Neuronal stem cell (in vitro differentiated cells): ENCODE data around the gene MVK.

Experiments used
- DNase-seq: peaks from one replicate; pipeline ENCODE4 v3.0.0-alpha.2; 2013; ENCODE audit warnings: low spot score
- H2AFZ ChIP-seq: one replicate; pipeline ENCODE4 v1.6.1; 2013; ENCODE audit warnings: mild to moderate bottlenecking, low read length, inconsistent platforms
- H2AK5ac ChIP-seq: 2 replicates; pipeline ENCODE4 v1.6.1; 2013; ENCODE audit warnings: low read depth, mild to moderate bottlenecking, inconsistent platforms, low read length, moderate library complexity, mixed read lengths
- H2BK120ac ChIP-seq: 2 replicates; pipeline ENCODE4 v1.6.1; 2013; ENCODE audit warnings: low read depth, mild to moderate bottlenecking, inconsistent platforms, low read length, moderate library complexity, mixed read lengths
- H2BK12ac ChIP-seq: one replicate; pipeline ENCODE4 v1.6.1; 2013; ENCODE audit warnings: low read length, inconsistent platforms
- H2BK15ac ChIP-seq: 2 replicates; pipeline ENCODE4 v1.6.1; 2013; ENCODE audit warnings: mild to moderate bottlenecking, low read length, inconsistent platforms, mixed read lengths
- H2BK5ac ChIP-seq: one replicate; pipeline ENCODE4 v1.6.1; 2013; ENCODE audit warnings: inconsistent platforms, mild to moderate bottlenecking, low read length, moderate library complexity
- H3K14ac ChIP-seq: one replicate; pipeline ENCODE4 v1.6.1; 2013; ENCODE audit warnings: low read length, inconsistent platforms
- H3K18ac ChIP-seq: 2 replicates; pipeline ENCODE4 v1.6.1; 2013; ENCODE audit warnings: low read length, inconsistent platforms
- H3K23ac ChIP-seq: 2 replicates; pipeline ENCODE4 v1.6.1; 2013; ENCODE audit warnings: low read depth, mild to moderate bottlenecking, mixed read lengths, low read length, inconsistent platforms; ENCODE audit not compliant: poor library complexity
- H3K27ac ChIP-seq: replicated peaks from 3 replicates; pipeline ENCODE4 v1.5.1; 2013; ENCODE audit warnings: low read length, inconsistent platforms
- H3K27me3 ChIP-seq, 3 experiments: 2 replicates each; pipeline ENCODE4 v1.6.1; 2013; ENCODE audit warnings: low read length in 3 of 3, mild to moderate bottlenecking in 2 of 3, inconsistent platforms in 1 of 3, low read depth in 1 of 3, mixed read lengths in 1 of 3, moderate library complexity in 1 of 3; ENCODE audit not compliant: control insufficient read depth in 3 of 3, insufficient read depth in 3 of 3
- H3K36me3 ChIP-seq, 2 donors: replicated peaks in 1 of 2; 2 replicates each; pipeline ENCODE4 v1.6.1; 2013; ENCODE audit warnings: low read length in 2 of 2; ENCODE audit not compliant: control insufficient read depth in 2 of 2, insufficient read depth in 2 of 2
- H3K4ac ChIP-seq: 2 replicates; pipeline ENCODE4 v1.6.1; 2013; ENCODE audit warnings: inconsistent platforms, mild to moderate bottlenecking, low read length, moderate library complexity
- H3K4me1 ChIP-seq, 2 donors: 1 replicate in 1 of 2; 2 replicates in 1 of 2; pipeline ENCODE4 v1.6.1; 2013; ENCODE audit warnings: low read length in 2 of 2, low read depth in 1 of 2; ENCODE audit not compliant: control insufficient read depth in 2 of 2, insufficient read depth in 1 of 2
- H3K4me2 ChIP-seq: one replicate; pipeline ENCODE4 v1.6.1; 2013; ENCODE audit warnings: mild to moderate bottlenecking, low read length, inconsistent platforms; ENCODE audit not compliant: insufficient read depth, poor library complexity, severe bottlenecking
- H3K4me3 ChIP-seq, 2 donors: 2 replicates each; pipeline ENCODE4 v1.5.1; 2013; ENCODE audit warnings: low read length in 2 of 2, mild to moderate bottlenecking in 2 of 2, inconsistent platforms in 1 of 2, moderate library complexity in 1 of 2
- H3K79me1 ChIP-seq: one replicate; pipeline ENCODE4 v1.6.1; 2013; ENCODE audit warnings: low read depth, mild to moderate bottlenecking, inconsistent platforms, low read length, moderate library complexity
- H3K9ac ChIP-seq: one replicate; pipeline ENCODE4 v1.6.1; 2013; ENCODE audit warnings: mild to moderate bottlenecking, low read depth, low read length, inconsistent platforms; ENCODE audit not compliant: poor library complexity
- H3K9me3 ChIP-seq, 2 donors: replicated peaks in 1 of 2; 2 replicates each; pipeline versions ENCODE3 to v1.6.1; 2013; ENCODE audit warnings: low read length in 2 of 2, mild to moderate bottlenecking in 2 of 2, inconsistent platforms in 1 of 2, low read depth in 1 of 2, mixed read lengths in 1 of 2, moderate library complexity in 1 of 2; ENCODE audit not compliant: control insufficient read depth in 2 of 2, insufficient read depth in 1 of 2
- H4K8ac ChIP-seq: one replicate; pipeline ENCODE4 v1.6.1; 2013; ENCODE audit warnings: low read depth, mild to moderate bottlenecking, inconsistent platforms, low read length, moderate library complexity
- H4K91ac ChIP-seq: one replicate; pipeline ENCODE4 v1.6.1; 2013; ENCODE audit warnings: low read length, low read depth, mild to moderate bottlenecking, inconsistent platforms; ENCODE audit not compliant: poor library complexity
- WGBS, 2 donors: extraction: QIAGEN DNeasy Blood & Tissue Kit; methylation state at CpG; one replicate each; pipeline ENCODE4 v1.1.7; 2013; ENCODE audit warnings: missing lambda C conversion rate in 2 of 2, mixed read lengths in 1 of 2; ENCODE audit not compliant: insufficient read length in 2 of 2, insufficient replicate concordance in 1 of 2; ENCODE audit errors: extremely low coverage in 2 of 2; 5-methylcytosine and 5-hydroxymethylcytosine counted together

MVK gene

GRCh38 chr12:109605599-109606228 is 32.1 kb downstream of the MVK start:
- Histone ChIP-seq H3K4ac (no peak overlapping the region), H3K27ac (peak overlapping the region; percentile 98), H2BK15ac (peak overlapping the region; percentile 6), H3K79me1 (peaks cover 2% of the 10 kb centered on the region), H2AFZ (no peak overlapping the region), H2BK5ac (peak overlapping the region; percentile 76), H3K9ac (peak overlapping the region; percentile 53), H2BK12ac (peak overlapping the region; percentile 48), H3K4me2 (no peak overlapping the region), H3K4me1 (peaks cover 8 to 32% of the 10 kb centered on the region in 2 donors), H3K18ac (peak overlapping the region; percentile 92), H3K36me3 (no peaks in the 10 kb centered on the region), H3K23ac (no peak overlapping the region), H3K14ac (no peak overlapping the region), H4K8ac (no peak overlapping the region), H4K91ac (no peak overlapping the region), H3K4me3 (no peak overlapping the region), H2BK120ac (no peak overlapping the region), H3K9me3 (no peaks in the 10 kb centered on the region), H3K27me3 (peaks cover 0 to 35% (median 0%) of the 10 kb centered on the region in 3 experiments), H2AK5ac (peak overlapping the region; percentile 26)
- no peak for DNase-seq
- no CpG with 5 or more reads among the region's 13 CpGs for WGBS, 2 donors

- no CpG with 5 or more reads among the region's 30 CpGs for WGBS, 2 donors
Measured at GRCh38 chr12:109606320-109607028, 32.9 kb downstream of the MVK start.

GRCh38 chr12:109607618-109608017 is 34.0 kb downstream of the MVK start:
- Histone ChIP-seq H4K8ac (no peak overlapping the region), H3K9me3 (no peaks in the 10 kb centered on the region), H3K36me3 (no peaks in the 10 kb centered on the region), H3K14ac (no peak overlapping the region), H3K27me3 (peaks cover 0 to 51% (median 0%) of the 10 kb centered on the region in 3 experiments), H3K4me3 (no peak overlapping the region), H2BK5ac (peak overlapping the region; percentile 97), H3K4ac (no peak overlapping the region), H2BK15ac (peak overlapping the region; percentile 76), H2AFZ (no peak overlapping the region), H3K4me2 (no peak overlapping the region), H3K79me1 (peaks cover 2% of the 10 kb centered on the region), H3K23ac (no peak overlapping the region), H3K4me1 (peaks cover 6 to 30% of the 10 kb centered on the region in 2 donors), H3K27ac (no peak overlapping the region), H4K91ac (peak overlapping the region; percentile 30), H2BK120ac (peak overlapping the region; percentile 95), H2BK12ac (peak overlapping the region; percentile 0), H2AK5ac (peak overlapping the region; percentile 99), H3K18ac (peak overlapping the region; percentile 98), H3K9ac (no peak overlapping the region)
- DNase-seq: no peak
- WGBS, 2 donors: no CpG with 5 or more reads among the region's 4 CpGs

More at GRCh38 chr12:109606320-109607028, 32.9 kb downstream of the MVK start:
- H3K36me3 ChIP-seq: no peaks in the 10 kb centered on the region
- peak overlapping the region; percentile 98 for H3K18ac ChIP-seq
- peak overlapping the region; percentile 98 for H3K27ac ChIP-seq
- H2BK15ac ChIP-seq: peak overlapping the region; percentile 76
- no peaks in the 10 kb centered on the region for H3K9me3 ChIP-seq
- peak overlapping the region; percentile 100 for H2BK12ac ChIP-seq
- no peak overlapping the region for H3K23ac ChIP-seq
- H3K27me3 ChIP-seq: peaks cover 0 to 43% (median 0%) of the 10 kb centered on the region in 3 experiments
- H2AFZ ChIP-seq: peak overlapping the region; percentile 80
- peak overlapping the region in 1 of 2 donors; percentile 16 for H3K4me3 ChIP-seq
- no peak overlapping the region for H3K9ac ChIP-seq
- no peak overlapping the region for H3K14ac ChIP-seq
- H2BK5ac ChIP-seq: peak overlapping the region; percentile 97
- peak overlapping the region; percentile 65 for H3K4me2 ChIP-seq
- no peak overlapping the region for H3K4ac ChIP-seq
- peaks cover 8 to 32% of the 10 kb centered on the region in 2 donors for H3K4me1 ChIP-seq
- DNase-seq: peak; percentile 95
- no peak overlapping the region for H4K8ac ChIP-seq
- no peak overlapping the region for H4K91ac ChIP-seq
- H2BK120ac ChIP-seq: peak overlapping the region; percentile 95
- H2AK5ac ChIP-seq: peak overlapping the region; percentile 99
- H3K79me1 ChIP-seq: peaks cover 2% of the 10 kb centered on the region

GRCh38 chr12:109608270-109608669 is 34.7 kb downstream of the MVK start:
- Histone ChIP-seq H3K9ac (no peak overlapping the region), H3K4ac (no peak overlapping the region), H3K4me3 (no peak overlapping the region), H2BK120ac (no peak overlapping the region), H4K91ac (no peak overlapping the region), H3K14ac (no peak overlapping the region), H2AFZ (no peak overlapping the region), H4K8ac (no peak overlapping the region), H3K9me3 (no peaks in the 10 kb centered on the region), H3K27ac (no peak overlapping the region), H3K4me1 (peaks cover 5 to 27% of the 10 kb centered on the region in 2 donors), H3K79me1 (peaks cover 2% of the 10 kb centered on the region), H3K4me2 (no peak overlapping the region), H3K36me3 (no peaks in the 10 kb centered on the region), H2AK5ac (peak overlapping the region; percentile 64), H3K23ac (no peak overlapping the region), H3K18ac (peak overlapping the region; percentile 54), H3K27me3 (peaks cover 0 to 58% (median 0%) of the 10 kb centered on the region in 3 experiments), H2BK15ac (peak overlapping the region; percentile 29), H2BK5ac (no peak overlapping the region), H2BK12ac (peak overlapping the region; percentile 0)
- DNase-seq: no peak
- WGBS, 2 donors: no CpG with 5 or more reads among the region's 4 CpGs
